Measurements from ENCODE around the gene DARS2. TPM values are rescaled to one million over a fixed set of nuclear protein-coding genes. Genes with fewer than 3 reads are reported as not detected.
"Not testable (repeated sequence)": the region's sequence is repeated elsewhere in the genome, so short reads cannot be mapped to it uniquely, and the experiment has no call there.

DARS2 gene
- total RNA-seq, 1 experiment from 2014 or later: 39.3 TPM

GRCh38 chr1:173856014-173856413 lies 31.5 kb downstream of the DARS2 start:
- H3K4me3 ChIP-seq (ENCODE audit: low read length): no peak overlapping the region
- no peak overlapping the region for H3K9ac ChIP-seq (ENCODE audit: low read length)
- H3K4me1 ChIP-seq (ENCODE audit: low read length): no peaks in the 10 kb centered on the region
- no peak overlapping the region for H3K27ac ChIP-seq (ENCODE audit: low read length)
- no peaks in the 10 kb centered on the region for H3K9me3 ChIP-seq (ENCODE audit: low read length)
- no peak for DNase-seq
- no peak overlapping the region for H2AFZ ChIP-seq (ENCODE audit: low read length)
- H3K9me2 ChIP-seq (replicated peaks; ENCODE audit: insufficient read depth, low read length): no peaks in the 10 kb centered on the region
- no peak overlapping the region for H3K4me2 ChIP-seq (ENCODE audit: low read depth, low read length, poor library complexity, severe bottlenecking)
- no peaks in the 10 kb centered on the region for H3K27me3 ChIP-seq (ENCODE audit: low read length)
- no peaks in the 10 kb centered on the region for H4K20me1 ChIP-seq (ENCODE audit: insufficient read depth, low read depth, low read length)
- H3K79me2 ChIP-seq (ENCODE audit: low read length): no peaks in the 10 kb centered on the region
- H3K36me3 ChIP-seq (ENCODE audit: insufficient read depth, low read length): peaks cover 19% of the 10 kb centered on the region

- DNase-seq: no peak
- Histone ChIP-seq H2AFZ (ENCODE audit: low read length) (no peak overlapping the region), H4K20me1 (ENCODE audit: insufficient read depth, low read depth, low read length) (no peaks in the 10 kb centered on the region), H3K4me3 (ENCODE audit: low read length) (no peak overlapping the region), H3K36me3 (ENCODE audit: insufficient read depth, low read length) (peaks cover 14% of the 10 kb centered on the region), H3K9me2 (replicated peaks; ENCODE audit: insufficient read depth, low read length) (no peaks in the 10 kb centered on the region), H3K4me1 (ENCODE audit: low read length) (no peaks in the 10 kb centered on the region), H3K27ac (ENCODE audit: low read length) (no peak overlapping the region), H3K9ac (ENCODE audit: low read length) (no peak overlapping the region), H3K4me2 (ENCODE audit: low read depth, low read length, poor library complexity, severe bottlenecking) (no peak overlapping the region), H3K9me3 (ENCODE audit: low read length) (no peaks in the 10 kb centered on the region), H3K79me2 (ENCODE audit: low read length) (no peaks in the 10 kb centered on the region), H3K27me3 (ENCODE audit: low read length) (no peaks in the 10 kb centered on the region)
Measured at GRCh38 chr1:173856903-173857302, 32.4 kb downstream of the DARS2 start.

DNA sequence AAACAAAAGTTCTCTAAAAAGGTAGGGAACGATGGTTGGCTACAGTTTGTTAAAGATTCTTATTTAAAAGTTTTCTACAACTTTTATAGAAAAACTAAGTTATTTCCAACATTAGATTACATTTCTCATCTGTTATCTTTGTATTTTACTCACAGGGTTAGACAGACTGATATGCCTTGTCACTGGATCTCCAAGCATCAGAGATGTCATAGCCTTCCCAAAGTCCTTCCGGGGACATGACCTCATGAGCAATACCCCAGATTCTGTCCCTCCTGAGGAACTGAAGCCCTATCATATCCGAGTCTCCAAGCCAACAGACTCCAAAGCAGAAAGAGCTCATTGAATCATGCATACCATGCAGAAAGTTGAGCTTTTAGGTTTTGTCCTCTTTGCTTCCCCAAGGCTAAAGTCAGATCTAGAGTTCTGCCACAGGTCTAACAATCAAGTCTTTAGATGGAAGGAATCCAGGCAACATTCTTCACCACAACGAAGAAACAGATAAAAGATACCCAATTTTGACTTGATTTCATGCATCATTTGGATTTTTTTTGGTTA lies 33.0 kb downstream of the DARS2 start:
- no peaks in the 10 kb centered on the region for H4K20me1 ChIP-seq (ENCODE audit: insufficient read depth, low read depth, low read length)
- no peaks in the 10 kb centered on the region for H3K79me2 ChIP-seq (ENCODE audit: low read length)
- H3K27me3 ChIP-seq (ENCODE audit: low read length): no peaks in the 10 kb centered on the region
- no peak overlapping the region for H3K4me3 ChIP-seq (ENCODE audit: low read length)
- no peak overlapping the region for H2AFZ ChIP-seq (ENCODE audit: low read length)
- H3K9ac ChIP-seq (ENCODE audit: low read length): no peak overlapping the region
- H3K4me2 ChIP-seq (ENCODE audit: low read depth, low read length, poor library complexity, severe bottlenecking): no peak overlapping the region
- DNase-seq: no peak
- no peaks in the 10 kb centered on the region for H3K9me3 ChIP-seq (ENCODE audit: low read length)
- no peaks in the 10 kb centered on the region for H3K4me1 ChIP-seq (ENCODE audit: low read length)
- H3K36me3 ChIP-seq (ENCODE audit: insufficient read depth, low read length): peaks cover 11% of the 10 kb centered on the region
- no peaks in the 10 kb centered on the region for H3K9me2 ChIP-seq (replicated peaks; ENCODE audit: insufficient read depth, low read length)
- H3K27ac ChIP-seq (ENCODE audit: low read length): no peak overlapping the region

GRCh38 chr1:173859547-173859946 lies 35.1 kb downstream of the DARS2 start:
- not testable (repeated sequence) for H3K9ac ChIP-seq (ENCODE audit: low read length); H3K4me1 ChIP-seq (ENCODE audit: low read length); H2AFZ ChIP-seq (ENCODE audit: low read length); H3K4me3 ChIP-seq (ENCODE audit: low read length); H3K79me2 ChIP-seq (ENCODE audit: low read length); H3K9me3 ChIP-seq (ENCODE audit: low read length); H3K9me2 ChIP-seq (replicated peaks; ENCODE audit: insufficient read depth, low read length); H3K4me2 ChIP-seq (ENCODE audit: low read depth, low read length, poor library complexity, severe bottlenecking); H3K27ac ChIP-seq (ENCODE audit: low read length); H3K27me3 ChIP-seq (ENCODE audit: low read length); DNase-seq
- Histone ChIP-seq H3K36me3 (ENCODE audit: insufficient read depth, low read length) (peaks cover 21% of the 10 kb centered on the region), H4K20me1 (ENCODE audit: insufficient read depth, low read depth, low read length) (peaks cover 12% of the 10 kb centered on the region; the same call in 1 of the 2 replicates)

DNA sequence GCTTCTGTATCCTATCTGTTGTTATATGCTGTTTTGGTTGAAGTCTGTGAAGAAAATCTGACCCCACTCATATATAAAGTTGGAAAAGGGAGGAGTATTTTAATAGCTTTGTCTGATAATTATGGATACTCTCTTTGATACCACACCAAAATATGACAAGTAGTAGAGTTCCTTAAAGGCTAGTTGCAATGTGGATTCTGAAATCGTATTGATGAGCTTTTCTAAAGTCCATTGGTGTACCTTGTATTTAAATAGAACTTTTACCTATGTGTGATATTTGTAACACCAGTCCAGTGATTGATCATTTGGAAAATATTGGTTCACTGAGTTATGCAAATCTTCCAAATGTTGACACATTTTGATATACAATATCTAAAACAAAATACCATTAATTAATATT lies 35.6 kb downstream of the DARS2 start:
- no peaks in the 10 kb centered on the region for H3K9me2 ChIP-seq (replicated peaks; ENCODE audit: insufficient read depth, low read length)
- H3K36me3 ChIP-seq (ENCODE audit: insufficient read depth, low read length): peaks cover 26% of the 10 kb centered on the region
- no peak overlapping the region for H2AFZ ChIP-seq (ENCODE audit: low read length)
- peak; percentile 49 for DNase-seq
- no peak overlapping the region for H3K9ac ChIP-seq (ENCODE audit: low read length)
- H3K4me2 ChIP-seq (ENCODE audit: low read depth, low read length, poor library complexity, severe bottlenecking): no peak overlapping the region
- H3K9me3 ChIP-seq (ENCODE audit: low read length): no peaks in the 10 kb centered on the region
- peaks cover 3% of the 10 kb centered on the region; the same call in 1 of the 2 replicates for H3K4me1 ChIP-seq (ENCODE audit: low read length)
- no peaks in the 10 kb centered on the region for H3K27me3 ChIP-seq (ENCODE audit: low read length)
- H3K79me2 ChIP-seq (ENCODE audit: low read length): no peaks in the 10 kb centered on the region
- peaks cover 17% of the 10 kb centered on the region; the same call in 1 of the 2 replicates for H4K20me1 ChIP-seq (ENCODE audit: insufficient read depth, low read depth, low read length)
- no peak overlapping the region for H3K27ac ChIP-seq (ENCODE audit: low read length)
- H3K4me3 ChIP-seq (ENCODE audit: low read length): no peak overlapping the region

GRCh38 chr1:173861731-173862145 lies 37.3 kb downstream of the DARS2 start:
- Histone ChIP-seq H4K20me1 (ENCODE audit: insufficient read depth, low read depth, low read length) (peaks cover 32% of the 10 kb centered on the region), H3K4me2 (ENCODE audit: low read depth, low read length, poor library complexity, severe bottlenecking) (no peak overlapping the region), H3K4me1 (ENCODE audit: low read length) (peaks cover 20% of the 10 kb centered on the region), H3K4me3 (ENCODE audit: low read length) (no peak overlapping the region), H2AFZ (ENCODE audit: low read length) (no peak overlapping the region), H3K36me3 (ENCODE audit: insufficient read depth, low read length) (peaks cover 40% of the 10 kb centered on the region), H3K9me2 (replicated peaks; ENCODE audit: insufficient read depth, low read length) (no peaks in the 10 kb centered on the region), H3K79me2 (ENCODE audit: low read length) (peaks cover 9% of the 10 kb centered on the region), H3K9me3 (ENCODE audit: low read length) (no peaks in the 10 kb centered on the region), H3K9ac (ENCODE audit: low read length) (no peak overlapping the region), H3K27me3 (ENCODE audit: low read length) (no peaks in the 10 kb centered on the region), H3K27ac (ENCODE audit: low read length) (no peak overlapping the region)
- peak; percentile 83 for DNase-seq

DNA sequence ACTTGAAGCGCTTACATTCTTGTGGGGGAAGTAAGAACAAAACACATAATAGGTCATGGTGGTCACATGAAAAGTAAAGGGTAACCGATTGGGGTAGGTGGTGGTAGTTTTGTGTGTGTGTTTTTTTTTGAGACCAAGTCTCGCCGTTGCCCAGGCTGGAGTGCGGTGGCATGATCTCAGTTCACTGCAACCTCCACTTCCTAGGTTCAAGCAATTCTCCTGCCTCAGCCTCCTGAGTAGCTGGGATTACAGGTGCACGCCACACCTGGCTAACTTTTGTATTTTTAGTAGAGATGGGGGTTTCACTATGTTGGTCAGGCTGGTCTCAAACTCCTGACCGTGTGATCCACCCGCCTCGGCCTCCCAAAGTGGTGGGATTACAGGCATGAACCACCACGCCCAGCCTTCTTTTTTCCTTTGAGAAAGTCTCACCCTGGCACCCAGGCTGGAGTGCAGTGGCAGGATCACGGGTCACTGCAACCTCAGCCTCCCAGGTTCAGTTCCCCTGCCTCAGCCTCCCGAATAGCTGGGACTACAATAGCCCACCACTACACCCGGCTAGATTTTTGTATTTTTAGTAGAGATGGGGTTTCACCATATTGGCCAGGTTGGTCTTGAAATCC lies 37.8 kb downstream of the DARS2 start:
- H3K9me2 ChIP-seq (replicated peaks; ENCODE audit: insufficient read depth, low read length); H3K9me3 ChIP-seq (ENCODE audit: low read length); H3K27ac ChIP-seq (ENCODE audit: low read length); H3K27me3 ChIP-seq (ENCODE audit: low read length); H2AFZ ChIP-seq (ENCODE audit: low read length); H3K9ac ChIP-seq (ENCODE audit: low read length); H3K4me3 ChIP-seq (ENCODE audit: low read length); H3K4me2 ChIP-seq (ENCODE audit: low read depth, low read length, poor library complexity, severe bottlenecking): not testable (repeated sequence)
- Histone ChIP-seq H3K36me3 (ENCODE audit: insufficient read depth, low read length) (peaks cover 46% of the 10 kb centered on the region), H3K79me2 (ENCODE audit: low read length) (peaks cover 15% of the 10 kb centered on the region), H4K20me1 (ENCODE audit: insufficient read depth, low read depth, low read length) (peaks cover 37% of the 10 kb centered on the region), H3K4me1 (ENCODE audit: low read length) (peaks cover 23% of the 10 kb centered on the region)
- DNase-seq: peak; percentile 74

- Histone ChIP-seq H3K27me3 (ENCODE audit: low read length) (no peaks in the 10 kb centered on the region), H3K27ac (ENCODE audit: low read length) (no peak overlapping the region), H3K4me2 (ENCODE audit: low read depth, low read length, poor library complexity, severe bottlenecking) (no peak overlapping the region), H3K4me3 (ENCODE audit: low read length) (no peak overlapping the region), H2AFZ (ENCODE audit: low read length) (no peak overlapping the region), H3K79me2 (ENCODE audit: low read length) (peaks cover 20% of the 10 kb centered on the region), H4K20me1 (ENCODE audit: insufficient read depth, low read depth, low read length) (peaks cover 41% of the 10 kb centered on the region), H3K9me3 (ENCODE audit: low read length) (no peaks in the 10 kb centered on the region), H3K9ac (ENCODE audit: low read length) (no peak overlapping the region), H3K36me3 (ENCODE audit: insufficient read depth, low read length) (peaks cover 50% of the 10 kb centered on the region), H3K9me2 (replicated peaks; ENCODE audit: insufficient read depth, low read length) (no peaks in the 10 kb centered on the region), H3K4me1 (ENCODE audit: low read length) (peaks cover 23% of the 10 kb centered on the region)
- peak; percentile 65 for DNase-seq
Measured at GRCh38 chr1:173862769-173863223, 38.3 kb downstream of the DARS2 start.

All from Karpas-422 (cell line).